K562 (cell line): ENCODE data around the gene UBXN2A. TPM values are rescaled to one million over a fixed set of nuclear protein-coding genes. Genes with fewer than 3 reads are reported as not detected.

Source experiments
- ATF1 ChIP-seq, 2 experiments: fragments of 450-650 bp in 1 of 2; IDR thresholded peaks; 2 replicates each; pipeline ENCODE4 v1.6.1; 2016; ENCODE audit warnings: missing compliant biosample characterization in 1 of 2, missing genetic modification characterization in 1 of 2
- DPF2 ChIP-seq: fragments of 450-650 bp; IDR thresholded peaks from 2 replicates; pipeline ENCODE4 v1.6.1; 2016
- MAFG ChIP-seq: fragments of 450-650 bp; conservative IDR thresholded peaks from 2 replicates; pipeline ENCODE4 v1.6.1; 2016; ENCODE audit warnings: missing genetic modification characterization, missing compliant biosample characterization
- NRF1 ChIP-seq, 2 experiments: fragments of 450-650 bp; IDR thresholded peaks in 1 of 2; conservative IDR thresholded peaks in 1 of 2; 2 replicates each; pipeline ENCODE4 v1.6.1; 2014; ENCODE audit warnings: mild to moderate bottlenecking in 2 of 2
- PHF8 ChIP-seq: fragments of 200-600 bp; sonication (generic); IDR thresholded peaks from 2 replicates; pipeline ENCODE4 v1.6.1; 2012; ENCODE audit warnings: mixed run types, mild to moderate bottlenecking, inconsistent platforms, low read length, moderate library complexity, borderline replicate concordance
- PURB ChIP-seq: sonication (generic); formaldehyde crosslinking; IDR thresholded peaks from 2 replicates; pipeline ENCODE4 v1.9.0; 2021; ENCODE audit warnings: low read depth, mild to moderate bottlenecking, missing genetic modification reagents
- SAFB ChIP-seq: fragments of 200-400 bp; formaldehyde crosslinking; IDR thresholded peaks from 2 replicates; pipeline ENCODE4 v1.6.1; 2017; ENCODE audit warnings: low read depth, low read length, borderline replicate concordance
- SETDB1 ChIP-seq: IDR thresholded peaks from one replicate; pipeline ENCODE4 v1.6.1; 2012; ENCODE audit warnings: low read length, control low read depth, inconsistent platforms
- SIN3A ChIP-seq, 2 experiments: fragments of 150-350 bp in 1 of 2; IDR thresholded peaks; 2 replicates each; pipeline ENCODE4 v1.6.1; 2011 to 2016; ENCODE audit warnings: borderline replicate concordance in 2 of 2, low read depth in 2 of 2, low read length in 2 of 2, mild to moderate bottlenecking in 2 of 2, moderate library complexity in 2 of 2; ENCODE audit not compliant: control insufficient read depth in 1 of 2
- SP1 ChIP-seq: sonication (generic); formaldehyde crosslinking; IDR thresholded peaks from 2 replicates; pipeline ENCODE4 v1.8.1; 2022; ENCODE audit warnings: mild to moderate bottlenecking, missing genetic modification reagents
- TARDBP ChIP-seq: fragments of 450-650 bp; IDR thresholded peaks from 2 replicates; pipeline ENCODE4 v1.6.1; 2016
- polyA plus RNA-seq, 8 experiments: library from polyadenylated mRNA; depleted of rRNA in 4 of 8; stranded (reverse) in 5 of 8; unstranded in 3 of 8; fragments of >200 nt; fragmentation: Nextera tagmentation in 2 of 8; fragmentation: Illumina TruSeq in 1 of 8; extraction: Ambion mirVana in 2 of 8; extraction: Trizol in 1 of 8; gene quantifications; 2 replicates each; pipeline versions ENCODE4 v1.2.1 to v1.2.3, GENCODE V29; 2011 to 2014; ENCODE audit warnings: inconsistent platforms in 1 of 8, missing spikeins in 1 of 8
- total RNA-seq, 7 experiments: library from RNA; depleted of rRNA in 6 of 7; stranded (reverse); fragments of >200 nt in 6 of 7; fragmentation: Illumina TruSeq in 2 of 7; extraction: Trizol in 2 of 7; gene quantifications; 2 replicates each; pipeline versions ENCODE4 v1.2.1 to v1.2.3, GENCODE V29; 2011 to 2021; ENCODE audit warnings: low replicate concordance in 1 of 7
- TF ChIP-seq, protein P1 (sequence below): fragments of 450-650 bp; IDR thresholded peaks from 2 replicates; pipeline ENCODE4 v1.6.1; 2018; ENCODE audit not compliant: partially characterized antibody
- TF ChIP-seq, protein P2 (sequence below): fragments of 450-650 bp; formaldehyde crosslinking; IDR thresholded peaks from 2 replicates; pipeline ENCODE4 v1.4.0; 2020; ENCODE audit warnings: mild to moderate bottlenecking, mixed read lengths
- TF ChIP-seq, protein P3 (sequence below), 2 experiments: IDR thresholded peaks in 1 of 2; conservative IDR thresholded peaks in 1 of 2; 2 replicates each; pipeline ENCODE4 v1.6.1; 2016; ENCODE audit warnings: low read depth in 2 of 2, mild to moderate bottlenecking in 1 of 2, missing compliant biosample characterization in 1 of 2, missing genetic modification characterization in 1 of 2, moderate library complexity in 1 of 2
- TF ChIP-seq, protein P4 (sequence below), 2 experiments: fragments of 450-650 bp in 1 of 2; sonication (generic) in 1 of 2; formaldehyde crosslinking in 1 of 2; IDR thresholded peaks in 1 of 2; conservative IDR thresholded peaks in 1 of 2; 2 replicates each; pipeline versions ENCODE4 v1.6.1 to v1.8.1; 2016 to 2023; ENCODE audit warnings: mild to moderate bottlenecking in 2 of 2, moderate library complexity in 2 of 2, inconsistent platforms in 1 of 2, missing genetic modification reagents in 1 of 2

UBXN2A gene
- total and polyA plus RNA-seq, 9 of the 15 experiments (the other 6 are each of a cell fraction or from before 2014, with no cell fraction given), result 3.4 to 25.6 (median 16.0) TPM

DNA sequence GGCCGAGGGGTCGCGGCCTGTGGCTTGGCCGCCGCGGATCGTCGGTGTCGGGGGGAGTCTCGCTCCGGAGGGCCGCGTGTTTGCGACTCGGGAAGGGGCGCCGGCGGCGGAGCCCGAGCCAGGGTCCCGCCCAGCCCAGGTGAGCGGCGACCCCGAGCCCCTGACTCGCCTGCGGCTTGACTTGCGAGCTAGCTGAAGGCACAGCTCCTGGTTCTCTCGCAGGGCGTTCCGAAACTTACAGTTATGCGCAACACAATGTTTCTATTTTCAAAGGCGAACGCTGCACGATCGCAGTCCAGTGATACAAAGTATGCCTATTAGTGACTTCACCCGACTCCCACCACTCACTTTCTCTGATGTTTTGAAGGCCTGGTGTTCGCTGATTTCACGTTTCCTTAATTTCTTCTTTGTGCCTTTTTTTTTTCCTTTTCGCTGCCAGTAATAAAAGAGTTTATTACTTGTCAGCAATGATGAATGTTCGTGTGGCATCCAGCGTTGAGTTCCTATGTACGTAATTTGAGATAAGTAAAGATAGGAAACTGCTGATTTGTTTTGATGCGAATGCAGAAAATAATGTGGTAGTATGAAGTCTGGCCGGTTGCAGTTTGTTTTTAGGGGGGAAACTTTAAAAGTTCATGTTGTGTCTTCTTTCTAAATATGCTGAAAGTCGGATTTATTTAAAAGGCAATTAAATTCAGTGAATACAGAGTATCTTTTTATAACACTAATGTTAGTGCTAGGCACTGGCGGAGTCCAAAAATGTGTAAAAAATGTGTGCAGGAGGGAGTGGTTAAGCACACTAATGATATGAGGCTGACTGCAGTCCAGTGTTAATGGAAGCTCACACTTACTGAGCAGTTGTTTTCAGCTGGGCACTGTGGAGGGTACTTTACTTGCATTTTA lies 706 bp downstream of the UBXN2A start (continued):
- TF ChIP-seq, protein P1, sequence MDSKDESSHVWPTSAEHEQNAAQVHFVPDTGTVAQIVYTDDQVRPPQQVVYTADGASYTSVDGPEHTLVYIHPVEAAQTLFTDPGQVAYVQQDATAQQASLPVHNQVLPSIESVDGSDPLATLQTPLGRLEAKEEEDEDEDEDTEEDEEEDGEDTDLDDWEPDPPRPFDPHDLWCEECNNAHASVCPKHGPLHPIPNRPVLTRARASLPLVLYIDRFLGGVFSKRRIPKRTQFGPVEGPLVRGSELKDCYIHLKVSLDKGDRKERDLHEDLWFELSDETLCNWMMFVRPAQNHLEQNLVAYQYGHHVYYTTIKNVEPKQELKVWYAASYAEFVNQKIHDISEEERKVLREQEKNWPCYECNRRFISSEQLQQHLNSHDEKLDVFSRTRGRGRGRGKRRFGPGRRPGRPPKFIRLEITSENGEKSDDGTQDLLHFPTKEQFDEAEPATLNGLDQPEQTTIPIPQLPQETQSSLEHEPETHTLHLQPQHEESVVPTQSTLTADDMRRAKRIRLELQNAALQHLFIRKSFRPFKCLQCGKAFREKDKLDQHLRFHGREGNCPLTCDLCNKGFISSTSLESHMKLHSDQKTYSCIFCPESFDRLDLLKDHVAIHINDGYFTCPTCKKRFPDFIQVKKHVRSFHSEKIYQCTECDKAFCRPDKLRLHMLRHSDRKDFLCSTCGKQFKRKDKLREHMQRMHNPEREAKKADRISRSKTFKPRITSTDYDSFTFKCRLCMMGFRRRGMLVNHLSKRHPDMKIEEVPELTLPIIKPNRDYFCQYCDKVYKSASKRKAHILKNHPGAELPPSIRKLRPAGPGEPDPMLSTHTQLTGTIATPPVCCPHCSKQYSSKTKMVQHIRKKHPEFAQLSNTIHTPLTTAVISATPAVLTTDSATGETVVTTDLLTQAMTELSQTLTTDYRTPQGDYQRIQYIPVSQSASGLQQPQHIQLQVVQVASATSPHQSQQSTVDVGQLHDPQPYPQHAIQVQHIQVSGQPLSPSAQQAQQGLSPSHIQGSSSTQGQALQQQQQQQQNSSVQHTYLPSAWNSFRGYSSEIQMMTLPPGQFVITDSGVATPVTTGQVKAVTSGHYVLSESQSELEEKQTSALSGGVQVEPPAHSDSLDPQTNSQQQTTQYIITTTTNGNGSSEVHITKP, result no peak
- TF ChIP-seq SETDB1 (no peak), PHF8 (peak; percentile 2; the same call in 1 of the 2 replicates), NRF1 (conservative IDR thresholded peaks at IDR 0.05 in 1 of 2, IDR thresholded peaks at IDR 0.05 in 1 of 2) (peak; percentile 9 to 34; a peak in 3 of 4 replicates), SIN3A (IDR thresholded peaks at IDR 0.05; ENCODE audit: borderline replicate concordance in 2 of 2, control insufficient read depth in 1 of 2, low read depth in 2 of 2, low read length in 2 of 2) (0 out of 4 replicates have a peak, but pooled peaks of 1 of the 2 experiments have one; percentile 30), DPF2 (peak; percentile 64), SP1 (peak; percentile 27; the same call in 1 of the 2 replicates), TARDBP (no peak), SAFB (no peak), PURB (no peak), MAFG (tag) (0 out of 2 replicates have a peak, but pooled peaks have one; percentile 20), ATF1 (CRISPR knock-in tag; IDR thresholded peaks at IDR 0.05) (no peak), ATF1 (tag; IDR thresholded peaks at IDR 0.05) (peak; percentile 42; the same call in 1 of the 2 replicates)
- TF ChIP-seq, protein P2, sequence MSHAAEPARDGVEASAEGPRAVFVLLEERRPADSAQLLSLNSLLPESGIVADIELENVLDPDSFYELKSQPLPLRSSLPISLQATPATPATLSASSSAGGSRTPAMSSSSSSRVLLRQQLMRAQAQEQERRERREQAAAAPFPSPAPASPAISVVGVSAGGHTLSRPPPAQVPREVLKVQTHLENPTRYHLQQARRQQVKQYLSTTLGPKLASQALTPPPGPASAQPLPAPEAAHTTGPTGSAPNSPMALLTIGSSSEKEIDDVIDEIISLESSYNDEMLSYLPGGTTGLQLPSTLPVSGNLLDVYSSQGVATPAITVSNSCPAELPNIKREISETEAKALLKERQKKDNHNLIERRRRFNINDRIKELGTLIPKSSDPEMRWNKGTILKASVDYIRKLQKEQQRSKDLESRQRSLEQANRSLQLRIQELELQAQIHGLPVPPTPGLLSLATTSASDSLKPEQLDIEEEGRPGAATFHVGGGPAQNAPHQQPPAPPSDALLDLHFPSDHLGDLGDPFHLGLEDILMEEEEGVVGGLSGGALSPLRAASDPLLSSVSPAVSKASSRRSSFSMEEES (CRISPR knock-in tag), result no peak
- TF ChIP-seq, protein P3, sequence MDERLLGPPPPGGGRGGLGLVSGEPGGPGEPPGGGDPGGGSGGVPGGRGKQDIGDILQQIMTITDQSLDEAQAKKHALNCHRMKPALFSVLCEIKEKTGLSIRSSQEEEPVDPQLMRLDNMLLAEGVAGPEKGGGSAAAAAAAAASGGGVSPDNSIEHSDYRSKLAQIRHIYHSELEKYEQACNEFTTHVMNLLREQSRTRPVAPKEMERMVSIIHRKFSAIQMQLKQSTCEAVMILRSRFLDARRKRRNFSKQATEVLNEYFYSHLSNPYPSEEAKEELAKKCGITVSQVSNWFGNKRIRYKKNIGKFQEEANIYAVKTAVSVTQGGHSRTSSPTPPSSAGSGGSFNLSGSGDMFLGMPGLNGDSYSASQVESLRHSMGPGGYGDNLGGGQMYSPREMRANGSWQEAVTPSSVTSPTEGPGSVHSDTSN (CRISPR knock-in tag; IDR thresholded peaks at IDR 0.05; ENCODE audit: low read depth), result no peak
- TF ChIP-seq, protein P3 (tag; conservative IDR thresholded peaks at IDR 0.05; ENCODE audit: low read depth), result peak; percentile 84
- TF ChIP-seq, protein P4, sequence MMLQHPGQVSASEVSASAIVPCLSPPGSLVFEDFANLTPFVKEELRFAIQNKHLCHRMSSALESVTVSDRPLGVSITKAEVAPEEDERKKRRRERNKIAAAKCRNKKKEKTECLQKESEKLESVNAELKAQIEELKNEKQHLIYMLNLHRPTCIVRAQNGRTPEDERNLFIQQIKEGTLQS (IDR thresholded peaks at IDR 0.05), result no peak
- TF ChIP-seq, protein P4 (CRISPR knock-in tag; conservative IDR thresholded peaks at IDR 0.05), result peak; percentile 43; the same call in 1 of the 2 replicates
- TF ChIP-seq, all 486 proteins: peak for 41
